Colon (tissue), 2 donors: ENCODE data around the gene CPXM2.

Experiments used
- FAIRE-seq: peaks from 2 replicates; lab custom pipeline; 2012; peaks lifted over from hg19 to GRCh38; lab: Jason Lieb, UNC
- donor health status: control.
- donor health status: control.

CPXM2 gene

DNA sequence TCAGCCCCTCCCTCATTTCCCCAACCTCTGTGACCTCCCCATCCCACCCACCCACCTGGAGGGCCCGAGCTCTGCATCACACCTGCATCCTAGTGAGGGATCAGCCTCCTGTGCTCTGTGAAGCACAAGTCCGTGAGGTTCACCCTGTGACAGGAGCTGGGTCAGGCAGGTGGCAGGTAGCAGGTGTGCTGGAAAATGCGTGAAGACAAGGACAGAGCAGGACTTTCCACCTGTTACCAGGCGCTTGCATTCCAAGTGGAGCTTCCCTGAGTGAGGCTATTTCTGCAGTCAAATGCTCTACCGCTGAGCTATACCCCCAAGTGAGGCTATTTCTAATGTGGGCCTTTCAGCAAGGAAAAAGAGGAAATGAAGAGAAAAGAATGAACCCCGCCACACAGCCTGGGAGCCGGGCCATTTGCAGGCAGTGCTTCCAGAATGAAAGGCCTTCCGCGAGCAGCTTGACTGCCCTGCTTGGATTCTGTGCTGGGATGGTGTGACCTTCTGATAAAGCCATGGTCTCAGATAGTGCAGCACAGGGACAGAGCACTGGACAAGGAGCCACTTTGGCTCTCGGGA is 13.3 kb upstream of the CPXM2 start:
- FAIRE-seq: no peak

DNA sequence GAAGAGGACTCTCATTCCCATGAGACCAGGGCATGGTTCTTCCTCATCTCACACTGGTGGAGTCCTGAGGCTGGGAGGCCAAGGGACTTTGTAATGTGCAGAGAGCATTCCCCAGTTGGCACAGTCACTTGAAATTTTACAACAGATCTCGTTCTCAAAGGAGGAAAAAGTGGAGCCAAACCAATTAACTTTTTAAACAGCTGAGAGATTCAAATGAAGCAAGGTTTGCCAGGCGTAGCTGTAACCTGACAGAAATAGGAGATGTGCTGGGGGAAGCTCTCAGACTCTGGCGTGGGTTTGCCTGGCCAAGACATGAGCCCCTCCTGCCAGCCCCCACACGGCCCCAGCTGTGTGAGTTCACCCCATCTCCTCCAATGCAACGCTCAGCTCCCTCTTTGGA is 12.0 kb upstream of the CPXM2 start:
- no peak for FAIRE-seq

DNA sequence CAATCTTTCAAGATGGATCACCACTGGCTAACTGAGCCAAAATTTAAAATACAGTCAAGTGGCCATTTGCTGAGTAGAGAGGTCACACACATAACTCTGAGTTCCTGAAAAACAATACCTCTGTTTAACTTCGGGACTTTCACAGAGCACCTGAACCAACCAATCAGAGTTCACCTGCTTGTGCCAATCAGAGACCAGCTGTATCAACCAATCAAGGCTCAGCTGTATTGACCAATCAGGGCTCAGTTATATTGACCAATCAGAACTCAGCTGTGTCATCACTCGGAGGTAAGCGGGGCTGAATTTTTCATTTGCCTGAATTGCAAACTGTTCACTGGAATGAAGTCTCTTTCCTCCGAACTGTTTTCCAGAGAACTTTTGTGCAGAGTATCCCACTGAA is 10.0 kb upstream of the CPXM2 start:
- FAIRE-seq: no peak

DNA sequence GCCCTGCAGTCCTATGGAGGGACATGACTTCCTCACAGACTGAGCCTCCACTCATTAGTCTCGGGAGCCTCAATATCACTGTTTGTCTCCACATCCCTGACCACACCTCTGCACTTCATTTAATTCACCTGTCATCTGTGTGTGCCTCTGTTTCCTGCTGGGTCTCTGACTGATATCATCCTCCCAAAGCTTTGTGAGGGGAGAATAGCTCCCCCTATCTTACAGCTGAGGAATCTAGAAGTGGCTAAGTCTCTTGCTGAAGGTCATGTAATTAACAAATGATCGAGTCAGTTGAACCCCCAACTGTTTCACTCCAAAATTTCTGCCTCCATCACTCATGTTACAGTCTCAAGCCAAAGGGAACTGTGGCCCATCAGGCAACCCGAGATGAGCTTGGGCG is 5.5 kb upstream of the CPXM2 start:
- FAIRE-seq: no peak

DNA sequence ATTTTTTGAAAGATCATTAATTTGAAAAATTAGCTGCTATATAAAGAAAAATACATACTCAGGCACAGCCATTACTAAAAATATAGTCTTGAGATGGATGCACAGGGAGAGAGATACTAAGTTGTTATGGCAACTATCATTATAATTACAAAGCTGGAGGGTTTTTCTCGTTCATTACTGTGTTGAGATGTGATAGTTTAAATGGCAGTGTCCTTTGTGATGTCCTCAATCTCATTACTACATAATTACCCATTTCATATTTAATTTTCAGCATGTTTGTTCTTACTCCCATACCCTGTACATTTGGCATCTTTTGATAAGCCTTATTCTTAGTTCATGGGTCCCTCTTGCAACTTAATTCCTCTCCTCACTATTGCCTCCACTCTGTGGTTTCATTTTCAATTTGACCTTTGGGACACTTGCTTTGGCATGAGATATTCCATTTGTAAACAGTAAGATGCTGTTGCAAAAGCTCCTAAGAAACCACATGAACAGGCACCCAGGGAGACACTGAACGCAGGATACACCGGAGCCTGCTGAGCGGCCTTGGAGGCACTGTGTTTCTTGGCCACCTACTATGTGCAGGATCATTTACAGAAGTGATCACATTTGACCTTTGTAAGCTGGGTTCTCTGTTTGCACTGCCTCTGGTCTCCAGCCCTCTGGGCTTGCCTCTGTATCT is 4.8 kb upstream of the CPXM2 start:
- FAIRE-seq: no peak

DNA sequence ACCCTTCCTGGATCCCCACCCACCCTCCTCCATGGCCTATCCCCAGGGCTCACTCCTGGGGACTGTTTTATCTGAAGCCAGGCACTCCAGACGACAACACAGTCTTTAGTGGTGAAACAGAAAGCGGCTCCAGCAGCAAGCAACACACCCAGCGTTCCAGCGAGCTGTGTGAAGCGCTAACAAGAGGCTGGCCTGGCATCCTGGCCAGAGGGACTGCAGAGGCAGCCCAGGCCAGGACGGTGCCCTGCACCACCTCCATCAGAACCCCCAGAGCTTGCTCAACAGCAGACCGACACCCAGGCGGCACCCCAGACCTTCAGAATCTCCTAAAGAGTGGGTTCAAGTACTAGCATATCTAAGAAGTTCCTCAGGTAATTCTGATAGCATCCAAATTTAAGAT is 2.0 kb upstream of the CPXM2 start:
- no peak for FAIRE-seq

DNA sequence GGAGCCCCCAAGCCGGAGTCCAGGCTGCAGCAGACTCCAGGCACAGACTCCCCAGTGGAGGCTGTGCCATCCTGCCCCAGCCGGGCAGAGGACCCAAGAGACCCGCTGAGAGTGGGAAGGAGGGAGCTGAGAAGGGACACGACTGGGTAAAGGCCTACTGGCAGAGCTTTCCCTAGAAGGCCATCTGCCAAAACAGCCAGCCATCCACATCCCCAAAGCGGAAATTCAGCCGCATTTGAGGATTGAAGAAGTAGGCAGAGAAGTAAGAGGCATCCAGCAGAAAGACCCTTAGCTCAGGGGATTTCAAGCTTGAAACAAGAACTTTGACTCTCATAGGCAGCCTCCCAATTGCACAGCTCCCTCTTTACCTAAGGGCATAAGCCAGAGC is 857 bp downstream of the CPXM2 start:
- FAIRE-seq: no peak

DNA sequence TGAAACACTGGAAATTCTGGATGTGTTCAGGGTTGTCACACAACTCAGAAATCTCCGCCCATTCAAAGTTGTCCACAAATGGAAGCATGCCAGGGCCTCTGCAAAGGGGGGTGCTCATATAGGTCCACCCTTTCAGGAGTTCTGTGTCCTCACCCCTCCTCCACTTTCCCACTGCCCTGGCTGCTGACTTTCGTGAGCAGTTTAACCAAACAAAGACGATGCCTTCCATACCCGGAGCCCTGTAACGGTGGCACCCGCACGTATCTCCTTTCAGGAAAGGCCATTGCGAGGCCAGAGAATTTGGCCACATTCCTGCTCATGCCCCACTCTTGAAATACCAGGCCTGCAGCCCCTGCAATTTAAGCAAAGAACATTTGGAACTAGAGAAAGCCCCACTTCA is 1.4 kb downstream of the CPXM2 start:
- FAIRE-seq: no peak

DNA sequence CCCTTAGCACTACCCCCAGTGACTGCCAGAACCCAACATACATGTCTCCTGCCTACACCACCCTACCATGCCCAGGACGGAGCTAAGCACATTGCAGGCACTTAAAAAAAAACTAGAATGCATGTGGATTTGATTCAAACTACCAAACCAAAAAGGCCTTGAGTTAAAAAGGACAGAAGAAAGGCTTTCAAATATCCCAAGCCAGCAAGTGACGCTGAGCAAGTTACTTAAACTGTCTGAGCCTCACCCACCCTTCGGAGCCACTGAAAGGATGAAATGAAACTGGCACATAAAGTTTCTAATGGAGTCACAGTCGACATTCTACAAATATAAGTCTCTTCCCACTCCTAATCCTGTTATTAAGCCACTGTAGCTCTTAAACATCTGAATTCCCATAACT is 1.8 kb downstream of the CPXM2 start:
- FAIRE-seq: no peak

DNA sequence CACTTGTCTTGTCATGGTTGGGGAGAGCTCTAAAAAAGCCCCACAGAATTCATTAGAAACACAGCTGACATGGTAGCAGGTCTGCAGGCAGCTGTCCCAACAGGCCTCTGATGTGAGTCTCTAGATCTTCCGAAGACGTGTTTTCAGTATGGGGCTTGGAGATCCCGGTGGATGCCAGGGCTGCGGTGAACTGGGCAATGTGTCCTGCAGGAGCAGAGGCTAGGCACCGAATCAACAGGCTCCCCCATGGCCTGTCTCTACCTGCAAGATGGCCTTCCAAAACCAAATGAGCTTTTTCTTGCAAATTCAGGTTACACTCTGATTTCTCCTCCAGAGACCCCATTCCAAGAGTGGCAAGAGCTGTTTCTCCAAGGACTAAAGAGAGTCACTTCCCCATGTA is 2.9 kb downstream of the CPXM2 start:
- no peak for FAIRE-seq

DNA sequence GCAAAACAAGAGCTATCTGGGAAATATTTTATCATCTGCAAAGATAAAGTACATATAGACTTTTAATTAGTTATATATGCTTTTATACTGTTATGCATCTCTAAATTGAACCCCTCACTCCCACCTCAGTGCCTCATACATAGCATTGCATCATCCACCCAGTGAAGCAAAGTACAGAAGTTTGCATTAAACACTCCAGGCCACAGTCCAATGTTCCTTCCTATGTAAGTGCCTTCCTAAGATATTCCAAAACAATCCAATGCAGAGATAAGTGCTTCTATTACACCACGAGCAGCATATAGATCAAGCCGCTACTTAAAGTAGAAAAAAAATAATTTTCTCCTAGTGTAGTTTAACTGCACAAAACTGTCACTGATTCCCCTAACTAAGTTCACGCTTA is 3.4 kb downstream of the CPXM2 start:
- no peak for FAIRE-seq

DNA sequence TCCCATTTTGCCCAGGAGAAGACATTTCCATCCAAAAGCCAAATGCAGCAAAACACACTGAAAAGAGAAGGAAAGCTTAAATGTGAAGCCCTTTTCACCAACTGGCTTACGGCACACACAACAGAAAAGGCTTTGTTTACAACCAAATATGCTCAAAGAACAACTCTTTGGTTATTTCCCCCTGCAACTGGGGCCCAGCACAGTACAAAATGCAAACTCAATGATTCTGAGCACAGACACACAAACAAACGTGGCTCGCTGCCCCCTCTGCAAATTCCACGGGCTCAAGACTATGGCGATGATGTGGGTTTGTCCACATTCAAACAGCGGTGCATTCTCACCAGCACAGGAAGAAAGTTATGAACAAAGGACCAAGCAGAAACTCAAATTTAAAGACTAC is 5.3 kb downstream of the CPXM2 start:
- FAIRE-seq: no peak

DNA sequence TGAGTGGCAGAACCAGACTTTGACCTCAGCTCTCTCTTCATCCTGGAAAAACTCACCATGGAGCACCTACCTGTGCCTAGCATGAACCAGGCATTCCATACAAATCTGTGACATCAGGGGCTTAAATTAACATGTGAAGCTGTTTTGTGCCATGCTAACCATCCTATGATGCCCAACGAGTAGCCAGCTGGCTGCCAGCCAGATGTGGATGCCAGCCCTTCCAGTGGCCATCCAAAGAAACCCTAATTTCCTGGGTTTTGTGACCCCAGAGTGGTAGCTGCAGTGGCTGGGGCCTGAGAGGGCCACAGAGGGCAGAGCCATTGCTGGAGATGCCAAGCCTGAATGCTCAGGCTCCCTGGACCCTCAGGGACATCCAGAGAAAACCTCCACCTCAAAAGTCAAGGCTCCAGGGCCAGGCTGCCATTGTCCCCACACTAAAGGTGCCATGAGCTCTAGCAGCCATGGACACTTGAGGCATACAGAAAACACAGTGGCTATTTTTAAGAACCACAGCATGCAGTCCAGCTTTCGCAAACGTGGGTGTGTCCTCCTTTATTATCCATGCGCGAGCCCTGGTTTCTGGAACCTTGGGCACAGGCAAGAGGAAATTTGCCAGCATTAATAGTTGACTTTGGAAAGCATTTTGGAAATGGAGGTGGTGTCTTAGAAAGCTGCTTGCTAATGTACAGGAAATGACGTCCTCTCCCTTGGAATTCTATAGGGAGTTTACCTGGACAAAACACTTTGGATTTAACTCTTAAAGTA is 6.0 kb downstream of the CPXM2 start:
- FAIRE-seq: no peak

DNA sequence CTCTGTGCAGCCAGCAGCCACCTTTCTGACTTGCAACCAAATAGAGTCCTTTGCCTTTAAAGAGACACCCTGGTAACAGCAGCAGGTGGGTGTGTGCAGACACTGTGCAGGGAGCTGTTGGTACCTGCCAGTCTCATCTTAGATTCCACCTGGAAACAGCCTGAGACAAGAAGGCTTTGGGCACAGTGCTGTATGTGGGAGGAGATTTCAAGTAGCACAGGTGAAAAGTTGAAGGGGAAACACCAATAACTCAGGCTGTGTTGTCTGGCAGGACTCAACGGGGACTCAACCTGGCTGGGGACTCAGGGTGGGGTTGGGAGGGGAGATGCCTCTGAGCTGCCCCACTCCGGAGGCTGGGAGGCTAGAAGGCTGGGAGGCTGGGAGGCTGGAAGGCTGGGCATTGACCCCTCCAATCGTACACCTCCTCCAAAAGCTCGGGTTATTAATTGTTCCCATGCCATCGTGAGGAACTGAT is 6.7 kb downstream of the CPXM2 start:
- no peak for FAIRE-seq

DNA sequence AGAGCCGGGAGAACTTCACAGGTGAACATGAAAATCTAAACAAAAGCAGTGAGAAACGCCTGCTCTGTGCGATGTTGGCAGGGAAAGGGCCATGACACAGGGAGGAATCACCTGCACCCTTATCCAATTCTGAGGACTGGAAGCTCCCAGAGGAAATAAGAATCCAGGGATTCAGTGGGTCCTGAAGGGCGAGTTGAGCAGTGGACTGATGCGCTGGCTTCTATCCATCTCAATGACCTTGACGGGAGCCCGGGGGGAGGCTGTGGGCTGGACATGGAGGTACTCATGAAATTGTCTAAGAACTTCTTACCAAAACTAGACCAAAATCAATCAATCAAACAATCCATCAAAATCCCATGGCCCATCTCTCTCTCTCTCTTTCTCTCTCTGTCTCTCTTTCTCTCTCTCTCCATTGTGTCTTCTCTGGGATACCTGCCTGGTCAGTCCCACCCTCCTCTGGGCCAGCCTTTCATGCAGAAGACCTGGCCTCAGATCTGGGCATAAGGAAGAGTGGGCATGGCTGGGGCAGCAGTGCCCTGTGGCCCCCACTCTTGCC is 7.2 kb downstream of the CPXM2 start:
- FAIRE-seq: no peak

DNA sequence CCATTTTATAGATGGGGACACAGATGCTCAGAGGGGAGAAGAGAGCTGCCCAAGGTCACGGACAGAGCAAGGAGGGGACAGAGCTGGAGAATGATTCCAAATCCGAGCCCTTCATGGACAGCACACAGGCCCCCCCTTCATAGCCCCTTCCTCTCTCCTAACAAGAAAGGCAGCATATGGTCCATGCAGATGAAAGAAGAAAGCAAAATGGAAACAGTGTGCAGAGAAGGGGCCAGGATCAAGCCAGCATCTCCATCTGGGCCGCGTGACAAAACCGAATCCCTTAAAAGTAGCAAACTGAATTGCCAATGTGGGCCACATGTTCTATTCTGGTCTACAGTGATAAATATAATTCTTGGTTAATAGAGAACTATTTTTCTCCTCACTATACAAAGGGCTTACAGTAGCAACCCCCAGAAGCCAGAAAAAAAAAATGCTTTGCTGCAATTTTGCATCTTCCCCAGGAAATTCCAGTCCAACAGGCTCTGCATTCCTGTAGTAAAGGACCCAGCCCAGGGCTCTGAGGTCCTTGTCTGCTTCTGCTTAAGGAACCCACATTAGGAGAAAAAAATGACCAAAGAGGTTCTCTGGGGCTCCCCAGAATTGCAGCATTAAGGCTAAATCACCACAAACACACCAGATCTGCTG is 7.8 kb downstream of the CPXM2 start:
- no peak for FAIRE-seq

DNA sequence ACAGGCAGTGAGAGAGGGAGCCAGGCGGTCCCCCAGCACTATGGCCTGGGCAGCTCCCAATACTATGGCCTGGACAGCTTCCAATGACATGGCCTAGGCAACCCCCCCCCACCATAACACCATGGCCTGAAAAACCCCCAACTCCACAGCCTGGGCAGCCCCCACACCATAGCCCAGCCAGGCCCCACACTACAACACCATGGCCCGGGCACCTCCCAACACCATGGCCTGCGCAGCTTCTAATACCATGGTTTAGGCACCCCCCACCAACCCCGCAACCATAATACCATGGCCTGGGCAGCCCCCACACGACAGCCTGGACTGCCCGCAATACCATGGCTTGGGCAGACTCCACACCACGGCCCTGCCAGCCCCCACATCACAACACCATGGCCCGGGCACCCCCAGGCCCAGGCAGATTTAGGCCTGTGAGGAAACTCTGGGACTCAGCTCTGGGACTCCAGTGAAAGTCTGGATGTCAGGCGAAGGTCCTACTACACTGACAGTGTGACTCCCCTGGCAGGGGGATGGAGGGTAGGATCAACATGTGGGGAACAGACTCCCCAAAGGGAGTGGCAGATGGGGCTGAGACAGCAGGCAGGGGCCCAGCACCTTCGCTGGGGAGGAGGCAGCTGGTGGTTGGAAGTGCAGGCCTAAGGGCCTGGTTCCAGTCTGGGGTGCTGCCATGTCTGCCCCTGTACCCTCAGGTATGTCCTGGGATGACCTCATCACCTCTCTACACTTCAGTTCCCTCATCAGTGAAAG is 8.7 kb downstream of the CPXM2 start:
- no peak for FAIRE-seq

DNA sequence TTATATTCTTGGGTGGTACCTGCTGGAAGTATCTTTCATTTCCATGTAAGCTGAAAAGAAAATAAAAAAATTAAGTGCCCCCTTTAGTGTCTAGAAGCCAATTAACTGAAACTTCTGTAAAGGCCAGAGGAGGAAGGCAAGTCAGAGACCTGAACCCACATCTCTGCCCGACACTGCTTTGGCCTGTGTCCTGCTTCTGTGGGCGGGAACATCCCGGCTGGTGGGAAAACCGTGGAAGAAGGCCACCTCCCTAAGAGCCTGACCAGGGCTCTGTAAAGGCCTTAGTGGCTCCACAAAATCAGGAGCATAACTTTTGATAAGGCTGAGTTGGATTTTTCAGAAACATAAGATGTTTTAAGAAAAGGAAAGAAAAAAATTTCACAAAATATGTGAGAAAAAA is 9.4 kb downstream of the CPXM2 start:
- FAIRE-seq: no peak

DNA sequence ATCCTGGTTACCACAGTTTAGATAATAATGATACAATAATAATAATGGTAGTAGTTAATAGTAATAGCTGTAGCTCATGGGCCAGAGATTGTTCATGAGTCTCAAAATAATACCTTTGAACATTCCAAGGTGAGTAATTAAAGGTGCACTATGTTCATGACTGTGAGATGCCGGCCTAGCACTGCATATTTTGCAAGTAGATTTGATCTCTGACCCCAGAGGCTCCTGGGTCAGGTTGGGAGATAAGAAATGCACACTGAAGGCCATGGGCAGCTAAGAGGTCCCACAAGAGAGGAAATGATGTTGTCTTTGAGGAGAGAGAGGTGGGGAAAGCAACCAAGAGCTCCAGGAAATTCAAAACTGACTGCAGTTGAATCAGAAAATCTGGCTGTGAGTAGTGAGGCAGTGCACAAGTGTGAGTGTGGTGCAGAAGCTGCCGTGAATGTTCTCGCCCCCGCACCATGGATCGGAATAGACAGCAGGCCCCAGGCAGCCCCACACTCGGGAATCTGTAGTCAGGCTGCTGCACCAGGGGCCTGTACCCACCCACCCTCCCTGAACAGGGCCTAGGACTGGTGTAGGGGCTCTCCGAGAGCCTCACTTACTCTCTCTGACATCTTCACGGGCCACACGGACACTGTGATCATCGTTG is 11.9 kb downstream of the CPXM2 start:
- FAIRE-seq: no peak

DNA sequence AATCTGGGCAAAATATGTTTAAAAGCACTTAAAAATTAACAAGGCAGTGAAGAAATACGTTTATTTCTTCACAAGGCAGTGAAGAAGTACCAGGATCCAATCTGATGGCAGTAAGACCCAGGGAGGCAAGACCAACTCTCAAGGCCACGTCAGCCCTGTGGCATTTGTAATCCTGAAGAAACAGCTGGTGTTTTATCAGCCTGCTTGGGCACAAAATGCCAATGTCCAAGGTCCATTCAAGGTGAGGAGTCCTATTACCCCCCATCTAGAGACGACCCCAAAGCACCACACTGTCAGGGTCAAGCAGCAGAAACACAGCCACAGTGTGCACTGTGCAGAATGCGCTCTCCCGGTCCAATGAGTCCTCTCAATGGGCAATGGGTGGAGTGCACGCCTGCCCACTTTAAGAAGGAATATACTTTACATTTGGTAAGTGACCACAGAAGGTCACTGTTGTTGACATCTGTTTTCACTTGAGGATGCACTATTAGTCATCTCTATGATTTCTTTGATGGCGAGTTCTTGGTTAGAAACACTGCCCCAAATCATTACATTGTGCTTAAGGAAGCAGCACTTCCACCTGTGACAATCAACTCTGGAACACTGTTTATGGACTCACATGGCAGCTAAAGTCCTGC is 12.8 kb downstream of the CPXM2 start:
- no peak for FAIRE-seq

DNA sequence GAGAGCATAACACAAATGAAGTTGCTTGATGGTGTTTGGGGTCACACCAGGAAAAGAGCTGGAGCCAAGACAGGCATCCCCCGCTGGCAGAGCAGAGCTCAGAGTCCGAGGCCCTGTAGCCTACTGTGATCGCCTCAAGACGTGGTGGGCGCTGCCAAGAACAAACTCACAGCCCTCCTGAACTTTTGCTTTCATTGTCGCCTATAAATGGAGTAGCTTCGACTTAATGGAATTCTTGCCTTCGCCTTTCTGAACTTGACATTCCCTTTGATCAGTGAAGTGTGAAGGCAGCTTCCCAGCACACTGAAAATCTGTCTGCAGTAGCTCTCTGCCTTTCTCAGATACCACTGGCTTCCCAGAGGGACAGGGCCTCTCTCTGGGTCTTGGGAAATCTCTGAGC is 21.3 kb downstream of the CPXM2 start:
- FAIRE-seq: no peak
